CD14-positive monocyte (primary cell): ENCODE measurements around the gene PITPNM2. TPM values are rescaled to one million over a fixed set of nuclear protein-coding genes. Genes with fewer than 3 reads are reported as not detected.
A peak's percentile ranks its signal among the peaks of the same experiment; 100 is the strongest.

Experiments used
- DNase-seq, 3 donors: peaks; one replicate each; pipeline ENCODE4 v3.0.0-alpha.2; 2011 to 2022
- H2AFZ ChIP-seq: 2 replicates; pipeline ENCODE4 v1.6.0; 2012; ENCODE audit warnings: mild to moderate bottlenecking, low read depth, low read length, inconsistent platforms; ENCODE audit not compliant: insufficient read depth, poor library complexity, severe bottlenecking
- H3K27ac ChIP-seq, 2 donors: 1 replicate in 1 of 2; 2 replicates in 1 of 2; pipeline ENCODE4 v1.5.1; 2012 to 2013; ENCODE audit warnings: low read length in 2 of 2, control low read depth in 1 of 2, inconsistent platforms in 1 of 2, low read depth in 1 of 2, mild to moderate bottlenecking in 1 of 2
- H3K27me3 ChIP-seq, 2 donors: one replicate each; pipeline versions ENCODE4 v1.6.0 to v1.6.1; 2011 to 2013; ENCODE audit warnings: low read length in 2 of 2; ENCODE audit not compliant: control insufficient read depth in 2 of 2, insufficient read depth in 2 of 2
- H3K36me3 ChIP-seq, 2 donors: replicated peaks in 1 of 2; 1 replicate in 1 of 2; 2 replicates in 1 of 2; pipeline versions ENCODE4 v1.5.1 to v1.6.1; 2012 to 2013; ENCODE audit warnings: low read length in 2 of 2, control low read depth in 1 of 2, inconsistent platforms in 1 of 2, mild to moderate bottlenecking in 1 of 2; ENCODE audit not compliant: insufficient read depth in 2 of 2, control insufficient read depth in 1 of 2
- H3K4me1 ChIP-seq, 2 donors: 1 replicate in 1 of 2; 2 replicates in 1 of 2; pipeline versions ENCODE4 v1.5.1 to v1.6.1; 2012 to 2013; ENCODE audit warnings: low read length in 2 of 2, control low read depth in 1 of 2, inconsistent platforms in 1 of 2, mild to moderate bottlenecking in 1 of 2, moderate library complexity in 1 of 2; ENCODE audit not compliant: insufficient read depth in 2 of 2, control insufficient read depth in 1 of 2
- H3K4me2 ChIP-seq: replicated peaks from 2 replicates; pipeline ENCODE3; 2012; ENCODE audit warnings: low read length, moderate library complexity, mild to moderate bottlenecking; ENCODE audit not compliant: poor library complexity, severe bottlenecking; ENCODE audit errors: extremely low read depth
- H3K4me3 ChIP-seq, 3 experiments: fragments of 200-600 bp in 1 of 3; sonication (generic) in 1 of 3; replicated peaks in 1 of 3; 1 replicate in 2 of 3; 2 replicates in 1 of 3; pipeline ENCODE4 v1.5.1; 2011 to 2013; ENCODE audit warnings: low read length in 3 of 3, mild to moderate bottlenecking in 3 of 3, control low read depth in 2 of 3, low read depth in 2 of 3, inconsistent platforms in 1 of 3, moderate library complexity in 1 of 3
- H3K79me2 ChIP-seq: 2 replicates; pipeline ENCODE4 v1.6.0; 2012; ENCODE audit warnings: mild to moderate bottlenecking, control low read depth, inconsistent platforms, low read length, moderate library complexity; ENCODE audit not compliant: insufficient read depth
- H3K9ac ChIP-seq: 2 replicates; pipeline ENCODE4 v1.6.0; 2017; ENCODE audit warnings: low read length, mild to moderate bottlenecking; ENCODE audit not compliant: insufficient read depth, poor library complexity, severe bottlenecking
- H3K9me3 ChIP-seq, 2 donors: replicated peaks in 1 of 2; 1 replicate in 1 of 2; 2 replicates in 1 of 2; pipeline versions ENCODE4 v1.5.1 to v1.6.1; 2012 to 2013; ENCODE audit warnings: low read length in 2 of 2, control low read depth in 1 of 2; ENCODE audit not compliant: control insufficient read depth in 1 of 2, insufficient read depth in 1 of 2
- H4K20me1 ChIP-seq: 2 replicates; pipeline ENCODE4 v1.6.0; 2012; ENCODE audit warnings: mild to moderate bottlenecking, low read length, control low read depth, moderate library complexity; ENCODE audit not compliant: insufficient read depth
- H3K27ac Mint-ChIP-seq, 7 donors: one replicate each; pipeline ENCODE4 v1.8.0; 2020; ENCODE audit warnings: mild to moderate bottlenecking in 7 of 7, mixed read lengths in 7 of 7, moderate library complexity in 6 of 7, inconsistent platforms in 2 of 7
- H3K27me3 Mint-ChIP-seq, 3 donors: one replicate each; pipeline ENCODE4 v1.8.0; 2021 to 2022; ENCODE audit warnings: low read depth in 3 of 3, mild to moderate bottlenecking in 3 of 3, mixed read lengths in 3 of 3, moderate library complexity in 3 of 3, inconsistent platforms in 1 of 3
- H3K36me3 Mint-ChIP-seq, 2 donors: one replicate each; pipeline ENCODE4 v1.8.0; 2020; ENCODE audit warnings: mixed read lengths in 2 of 2, inconsistent platforms in 1 of 2, mild to moderate bottlenecking in 1 of 2
- H3K4me1 Mint-ChIP-seq: one replicate; pipeline ENCODE4 v1.8.0; 2020; ENCODE audit warnings: mild to moderate bottlenecking, mixed read lengths
- H3K4me3 Mint-ChIP-seq, 2 donors: one replicate each; pipeline ENCODE4 v1.8.0; 2020; ENCODE audit warnings: mild to moderate bottlenecking in 2 of 2, mixed read lengths in 2 of 2, moderate library complexity in 1 of 2
- H3K9me3 Mint-ChIP-seq, 7 donors: one replicate each; pipeline ENCODE4 v1.8.0; 2020 to 2022; ENCODE audit warnings: mixed read lengths in 7 of 7, mild to moderate bottlenecking in 6 of 7, moderate library complexity in 6 of 7, inconsistent platforms in 2 of 7
- CTCF ChIP-seq: fragments of 200-600 bp; IDR thresholded peaks from one replicate; pipeline ENCODE4 v1.8.0; 2022; ENCODE audit warnings: antibody characterized with exemption, mild to moderate bottlenecking
- WGBS: methylation state at CpG from one replicate; pipeline ENCODE4 v1.1.5; 2013; ENCODE audit warnings: missing lambda C conversion rate; ENCODE audit not compliant: insufficient coverage; 5-methylcytosine and 5-hydroxymethylcytosine counted together
- intact Hi-C, 2 donors: fragments of 100-400 bp; cut with micrococcal nuclease; formaldehyde crosslinking; loops; one replicate each; pipeline versions ENCODE4 v1.15.0 to v1.15.1; 2023
- polyA plus RNA-seq, 3 donors: library from polyadenylated mRNA; depleted of rRNA in 1 of 3; unstranded in 2 of 3; stranded (reverse) in 1 of 3; fragments of 300-500 nt in 2 of 3; fragments of >200 nt in 1 of 3; fragmentation: Illumina TruSeq in 2 of 3; gene quantifications; 1 replicate in 2 of 3; 2 replicates in 1 of 3; pipeline ENCODE4 v1.2.3, GENCODE V29; 2012 to 2021

Gene PITPNM2
- polyA plus RNA-seq, 3 donors: 0.08 to 0.67 TPM; not detected in 1

DNA sequence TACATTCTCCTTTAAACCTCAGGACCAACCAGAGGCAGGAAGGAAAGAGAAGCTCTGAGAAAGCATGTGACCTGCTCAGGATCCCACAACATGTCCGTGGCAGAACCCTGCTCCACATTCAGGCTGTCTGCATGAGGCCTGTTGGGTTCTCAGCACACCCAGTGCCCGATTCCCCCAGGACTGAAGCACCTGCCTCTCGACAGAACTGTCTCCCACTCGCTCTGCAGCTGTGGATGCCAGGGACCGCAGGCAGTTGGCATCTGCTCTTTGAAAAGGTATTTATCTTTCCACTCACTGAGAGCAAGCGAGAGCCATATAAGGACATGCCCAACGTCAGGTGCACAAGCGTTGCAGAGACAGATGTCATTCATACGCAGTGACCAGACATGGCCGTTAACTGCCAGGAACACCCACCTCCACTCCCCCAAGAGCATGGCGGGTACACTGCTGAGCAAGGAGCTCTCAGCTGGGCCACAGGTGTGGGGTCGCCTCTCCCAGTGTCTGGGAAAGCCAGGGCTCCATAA lies 18.9 kb downstream of the PITPNM2 start:
- no peak for DNase-seq
- Mint-ChIP-seq H3K4me1 (peaks cover 6% of the 10 kb centered on the region), H3K36me3 (peaks cover 0 to 2% of the 10 kb centered on the region in 2 donors), H3K9me3 (peaks cover 0 to 1% (median 0%) of the 10 kb centered on the region in 7 donors), H3K4me3 (no peak overlapping the region), H3K27ac (no peak overlapping the region), H3K27me3 (peaks cover 0 to 2% (median 0%) of the 10 kb centered on the region in 3 donors)
- H4K20me1 ChIP-seq: no peaks in the 10 kb centered on the region
- no peak overlapping the region for H3K9ac ChIP-seq
- 54% methylated on average over 11 of the region's 12 CpGs for WGBS
- H3K9me3 ChIP-seq: no peaks in the 10 kb centered on the region
- no peak overlapping the region for H3K27ac ChIP-seq
- peak overlapping the region; percentile 51 for H2AFZ ChIP-seq
- no peaks in the 10 kb centered on the region for H3K79me2 ChIP-seq
- no peak overlapping the region for H3K4me3 ChIP-seq
- no peak overlapping the region for H3K4me2 ChIP-seq
- peaks cover 0 to 5% of the 10 kb centered on the region in 2 donors for H3K4me1 ChIP-seq
- intact Hi-C loops: no loop called here
- TF ChIP-seq CTCF: no peak
- H3K27me3 ChIP-seq: no peaks in the 10 kb centered on the region
- no peaks in the 10 kb centered on the region for H3K36me3 ChIP-seq

DNA sequence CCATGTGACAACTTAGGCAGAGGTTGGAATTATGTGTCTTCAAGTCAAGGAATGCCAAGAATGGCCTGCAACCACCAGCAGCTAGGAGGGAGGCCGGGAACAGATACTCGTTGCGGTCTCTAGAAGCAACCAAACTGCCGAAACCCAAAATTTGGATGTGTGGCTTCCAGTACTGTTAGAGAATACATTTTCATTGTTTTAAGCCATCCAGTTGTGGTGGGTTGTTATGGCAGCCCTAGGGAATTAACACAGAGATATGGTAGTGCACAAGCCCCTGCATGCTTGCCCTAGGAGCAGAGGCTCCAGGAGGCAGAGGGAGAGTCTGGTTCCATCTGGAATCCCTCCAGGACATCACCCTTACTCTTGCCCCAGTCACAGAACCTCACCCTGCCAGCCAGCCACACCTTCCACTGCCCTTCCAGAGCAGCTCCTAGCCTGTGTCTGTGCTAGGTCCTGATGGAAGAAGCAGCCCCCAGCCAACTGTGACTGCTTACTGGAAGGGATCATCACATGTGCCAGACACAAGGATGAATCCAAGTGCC lies 19.5 kb downstream of the PITPNM2 start:
- Histone ChIP-seq H2AFZ (no peak overlapping the region), H4K20me1 (no peaks in the 10 kb centered on the region), H3K4me1 (peaks cover 0 to 8% of the 10 kb centered on the region in 2 donors), H3K4me3 (no peak overlapping the region), H3K4me2 (no peak overlapping the region), H3K9ac (no peak overlapping the region), H3K9me3 (no peaks in the 10 kb centered on the region), H3K27me3 (no peaks in the 10 kb centered on the region), H3K36me3 (no peaks in the 10 kb centered on the region), H3K79me2 (no peaks in the 10 kb centered on the region), H3K27ac (no peak overlapping the region)
- Mint-ChIP-seq H3K36me3 (peaks cover 0 to 2% of the 10 kb centered on the region in 2 donors), H3K27ac (peak overlapping the region in 1 of 7 donors; percentile 63), H3K9me3 (peaks cover 0 to 1% (median 0%) of the 10 kb centered on the region in 7 donors), H3K4me1 (peaks cover 11% of the 10 kb centered on the region), H3K27me3 (peaks cover 0 to 2% (median 1%) of the 10 kb centered on the region in 3 donors), H3K4me3 (no peak overlapping the region)
- DNase-seq: no peak
- 90% methylated on average over 2 of the region's 4 CpGs for WGBS
- no peak for TF ChIP-seq CTCF
- intact Hi-C loops: no loop called here
